Measurements from ENCODE around the gene SDK1.

- TF ChIP-seq CTCF (conservative IDR thresholded peaks at IDR 0.05; ENCODE audit: low read depth in 2 of 2) (no peak), POLR2AphosphoS5 (IDR thresholded peaks at IDR 0.05; ENCODE audit: low read depth) (no peak)
Observed at GRCh38 chr7:3345699-3346481, 44.8 kb downstream of the SDK1 start.

All from GM23338 (cell line).